SKM-1 treated with dmso at 0.1 percent for 144 hours (cell line): ENCODE measurements around the gene TRIM40.

Experiments
- DNase-seq: peaks from one replicate; lab custom pipeline; 2025; ENCODE audit not compliant: unreplicated experiment; lab: John Stamatoyannopoulos, UW

TRIM40 gene

GRCh38 chr6:30135757-30136156 is at the start of gene TRIM40:
TRIM40 (plus strand) TSS chr6:30136140; CDS start chr6:30137037, 897 bp downstream.
- no peak for DNase-seq

GRCh38 chr6:30087876-30088275 is 48.1 kb upstream of the TRIM40 start:
- no peak for DNase-seq

GRCh38 chr6:30091577-30092381 is 44.2 kb upstream of the TRIM40 start:
- no peak for DNase-seq

GRCh38 chr6:30092852-30093543 is 42.9 kb upstream of the TRIM40 start:
- DNase-seq: no peak

- no peak for DNase-seq
Observed at GRCh38 chr6:30093951-30094661, 41.8 kb upstream of the TRIM40 start.

- DNase-seq: no peak
Observed at GRCh38 chr6:30096829-30097228, 39.1 kb upstream of the TRIM40 start.

- DNase-seq: no peak
Observed at GRCh38 chr6:30097902-30098768, 37.8 kb upstream of the TRIM40 start.

- DNase-seq: no peak
Observed at GRCh38 chr6:30100154-30100553, 35.8 kb upstream of the TRIM40 start.

GRCh38 chr6:30100585-30101443 is 35.1 kb upstream of the TRIM40 start:
- no peak for DNase-seq

GRCh38 chr6:30101444-30102413 is 34.2 kb upstream of the TRIM40 start:
- DNase-seq: peak; percentile 41

- peak; percentile 55 for DNase-seq
Observed at GRCh38 chr6:30102414-30102969, 33.4 kb upstream of the TRIM40 start.

GRCh38 chr6:30102970-30103871 is 32.7 kb upstream of the TRIM40 start:
- peak; percentile 78 for DNase-seq

- DNase-seq: no peak
Observed at GRCh38 chr6:30103872-30104179, 32.1 kb upstream of the TRIM40 start.

GRCh38 chr6:30104661-30105060 is 31.3 kb upstream of the TRIM40 start:
- no peak for DNase-seq

GRCh38 chr6:30111266-30111856 is 24.6 kb upstream of the TRIM40 start:
- no peak for DNase-seq

- no peak for DNase-seq
Observed at GRCh38 chr6:30112402-30112994, 23.4 kb upstream of the TRIM40 start.
